HEK293T (cell line): ENCODE measurements around the gene OR5H15.

ENCODE experiments used
- FOXA1 ChIP-seq: fragments of 450-650 bp; IDR thresholded peaks from 2 replicates; pipeline ENCODE4 v1.6.1; 2016; ENCODE audit warnings: mild to moderate bottlenecking
- L3MBTL2 ChIP-seq: fragments of 450-650 bp; conservative IDR thresholded peaks from 2 replicates; pipeline ENCODE4 v1.6.1; 2016; ENCODE audit warnings: mild to moderate bottlenecking
- NFRKB ChIP-seq: fragments of 450-650 bp; IDR thresholded peaks from 2 replicates; pipeline ENCODE4 v1.6.1; 2016; ENCODE audit warnings: mild to moderate bottlenecking, moderate library complexity
- SUZ12 ChIP-seq: fragments of 450-650 bp; IDR thresholded peaks from 2 replicates; pipeline ENCODE4 v1.6.1; 2016; ENCODE audit warnings: mild to moderate bottlenecking

DNA sequence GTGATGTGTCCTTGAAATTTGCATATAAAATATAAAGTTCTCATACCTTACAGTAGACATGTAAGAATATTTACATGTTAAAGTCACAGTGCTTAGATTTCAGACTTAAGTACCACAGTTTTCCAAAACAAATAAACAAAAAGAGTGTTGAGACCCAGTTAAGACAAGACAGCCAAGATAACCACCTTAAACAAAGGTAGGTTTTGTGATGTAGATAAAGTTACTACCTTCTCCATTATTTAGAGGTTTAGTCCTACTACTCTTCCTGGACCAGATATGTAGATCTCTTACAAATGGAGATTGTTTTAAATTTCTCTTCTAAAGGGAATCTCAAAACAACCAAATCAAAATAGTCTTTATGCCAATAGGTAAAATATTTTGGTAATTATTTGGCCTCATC is 15.7 kb downstream of the OR5H15 start:
- TF ChIP-seq L3MBTL2 (no peak), SUZ12 (no peak), NFRKB (no peak), FOXA1 (no peak)
